ENCODE measurements around the gene TSPAN6.

Gene TSPAN6

DNA sequence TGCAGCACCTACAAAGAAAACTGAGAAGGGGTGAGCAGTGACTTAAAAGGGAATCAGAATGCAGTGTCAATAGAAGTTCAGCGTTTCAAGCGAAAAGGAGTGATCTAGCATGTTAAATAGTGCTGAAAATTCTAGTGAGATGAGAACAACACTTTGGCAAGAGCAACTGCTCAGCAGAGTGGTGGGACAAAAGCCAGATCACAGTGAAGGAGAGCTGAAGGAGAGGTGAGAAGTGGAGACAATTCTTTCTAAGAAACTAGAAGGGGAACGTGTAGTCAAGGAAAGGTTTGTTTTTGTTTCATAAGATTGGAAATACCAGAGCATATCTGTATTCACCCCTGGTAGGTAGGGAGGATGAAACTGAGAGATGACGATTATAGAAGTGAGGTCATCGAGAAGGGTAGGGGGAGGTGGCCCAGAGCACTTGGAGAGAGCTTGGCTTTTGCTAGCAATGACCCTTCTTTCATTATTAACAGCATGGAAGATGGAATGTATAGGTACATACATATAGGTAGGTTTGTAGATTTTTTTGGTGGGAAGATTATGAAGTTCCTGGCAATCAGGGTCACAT lies 41.1 kb upstream of the TSPAN6 start:
- TF ChIP-seq, protein P1, sequence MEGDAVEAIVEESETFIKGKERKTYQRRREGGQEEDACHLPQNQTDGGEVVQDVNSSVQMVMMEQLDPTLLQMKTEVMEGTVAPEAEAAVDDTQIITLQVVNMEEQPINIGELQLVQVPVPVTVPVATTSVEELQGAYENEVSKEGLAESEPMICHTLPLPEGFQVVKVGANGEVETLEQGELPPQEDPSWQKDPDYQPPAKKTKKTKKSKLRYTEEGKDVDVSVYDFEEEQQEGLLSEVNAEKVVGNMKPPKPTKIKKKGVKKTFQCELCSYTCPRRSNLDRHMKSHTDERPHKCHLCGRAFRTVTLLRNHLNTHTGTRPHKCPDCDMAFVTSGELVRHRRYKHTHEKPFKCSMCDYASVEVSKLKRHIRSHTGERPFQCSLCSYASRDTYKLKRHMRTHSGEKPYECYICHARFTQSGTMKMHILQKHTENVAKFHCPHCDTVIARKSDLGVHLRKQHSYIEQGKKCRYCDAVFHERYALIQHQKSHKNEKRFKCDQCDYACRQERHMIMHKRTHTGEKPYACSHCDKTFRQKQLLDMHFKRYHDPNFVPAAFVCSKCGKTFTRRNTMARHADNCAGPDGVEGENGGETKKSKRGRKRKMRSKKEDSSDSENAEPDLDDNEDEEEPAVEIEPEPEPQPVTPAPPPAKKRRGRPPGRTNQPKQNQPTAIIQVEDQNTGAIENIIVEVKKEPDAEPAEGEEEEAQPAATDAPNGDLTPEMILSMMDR (IDR thresholded peaks at IDR 0.05; ENCODE audit: insufficient read depth, missing control alignments) = no peak
- DNase-seq (ENCODE audit: insufficient read length, low spot score) (no peak), FAIRE-seq (no peak)

DNA sequence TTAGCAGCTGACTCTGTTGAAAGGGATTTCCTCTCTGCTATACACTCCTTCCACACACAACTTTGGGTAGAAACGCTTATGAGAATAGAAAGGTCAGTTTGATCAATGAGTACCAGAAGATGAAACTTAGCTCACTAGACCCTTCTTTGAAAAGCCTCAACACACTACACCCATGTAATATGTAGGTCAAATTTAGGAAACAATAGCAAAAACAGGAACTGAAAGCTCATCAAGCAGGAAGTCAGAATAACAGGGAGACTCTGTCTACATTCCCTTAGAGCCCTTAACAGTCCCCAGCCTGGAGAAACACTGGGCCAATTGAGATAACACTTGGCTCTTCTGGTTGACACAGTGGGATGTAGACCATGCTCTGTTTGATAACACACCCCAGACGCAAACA lies 38.1 kb upstream of the TSPAN6 start:
- no peak for FAIRE-seq
- TF ChIP-seq, protein P1 (IDR thresholded peaks at IDR 0.05; ENCODE audit: insufficient read depth, missing control alignments) = no peak
- DNase-seq (ENCODE audit: insufficient read length, low spot score) = no peak

DNA sequence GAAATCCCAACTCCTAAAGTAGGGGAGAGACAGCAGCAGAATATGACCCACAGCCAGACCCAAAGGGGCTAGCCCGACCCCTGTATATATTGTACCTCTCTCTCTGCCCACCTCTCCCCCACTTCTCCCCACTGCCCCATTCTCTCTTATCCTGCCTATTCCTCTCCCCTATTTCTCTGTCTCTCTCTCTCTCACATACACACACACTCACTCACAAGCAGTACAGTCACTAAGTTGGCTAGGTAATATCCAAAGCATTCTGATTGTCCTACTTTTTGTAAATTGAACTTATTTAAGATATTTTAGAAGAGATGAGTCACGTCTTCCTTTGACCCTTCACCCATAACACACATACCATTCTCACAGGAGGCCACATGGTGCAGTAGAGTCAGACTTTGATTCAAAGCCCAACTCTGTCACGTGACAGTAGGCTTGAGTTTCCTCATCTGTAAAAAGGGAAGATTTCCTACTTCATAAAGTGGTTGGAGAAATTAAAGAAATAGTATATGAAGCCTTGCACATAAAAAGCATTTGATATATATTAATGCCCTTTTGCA lies 36.9 kb upstream of the TSPAN6 start:
- DNase-seq (ENCODE audit: insufficient read length, low spot score) = no peak
- no peak for FAIRE-seq
- TF ChIP-seq, protein P1 (IDR thresholded peaks at IDR 0.05; ENCODE audit: insufficient read depth, missing control alignments) = no peak

DNA sequence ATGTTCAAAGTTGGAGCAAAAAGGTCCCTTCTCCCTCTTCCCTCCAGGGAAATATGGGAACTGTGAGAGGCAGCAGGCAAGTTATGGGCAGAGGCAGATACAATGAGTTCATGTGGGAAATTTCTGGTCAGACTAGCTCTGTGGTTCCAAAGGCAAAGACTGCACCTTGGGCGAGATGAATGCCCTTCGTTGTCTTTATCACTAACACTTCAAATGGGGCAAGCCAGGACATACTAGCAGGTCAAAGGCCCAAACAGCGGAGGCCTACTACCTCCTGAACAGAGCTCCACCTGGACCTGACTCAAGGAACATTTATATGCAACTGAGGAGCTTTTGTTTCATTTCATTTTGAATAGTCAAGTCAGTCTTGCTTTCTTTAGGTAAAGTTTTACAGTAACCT lies 36.4 kb upstream of the TSPAN6 start:
- DNase-seq (ENCODE audit: insufficient read length, low spot score) = no peak
- TF ChIP-seq, protein P1 (IDR thresholded peaks at IDR 0.05; ENCODE audit: insufficient read depth, missing control alignments) = no peak
- FAIRE-seq = no peak

DNA sequence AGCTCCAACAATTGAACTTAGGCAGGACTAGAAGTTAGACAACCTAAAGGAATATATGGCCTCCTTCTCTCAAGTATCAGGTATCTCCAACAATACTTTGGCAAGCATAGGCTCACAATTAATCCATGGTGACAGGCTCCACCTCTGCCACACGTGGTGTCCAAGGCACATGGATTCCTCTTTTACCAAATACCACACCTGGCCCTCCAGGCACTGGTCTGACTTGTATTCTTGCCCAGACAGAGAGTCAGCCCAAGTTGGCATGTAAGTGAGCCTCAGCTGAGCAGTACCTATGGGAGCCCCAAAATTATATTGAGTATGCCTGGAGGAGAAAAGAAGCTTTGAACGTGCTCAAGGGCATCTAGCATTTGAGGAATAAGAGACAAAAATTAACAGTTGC lies 27.0 kb upstream of the TSPAN6 start:
- TF ChIP-seq, protein P1 (IDR thresholded peaks at IDR 0.05; ENCODE audit: insufficient read depth, missing control alignments) = no peak
- DNase-seq (ENCODE audit: insufficient read length, low spot score) (no peak), FAIRE-seq (no peak)

DNA sequence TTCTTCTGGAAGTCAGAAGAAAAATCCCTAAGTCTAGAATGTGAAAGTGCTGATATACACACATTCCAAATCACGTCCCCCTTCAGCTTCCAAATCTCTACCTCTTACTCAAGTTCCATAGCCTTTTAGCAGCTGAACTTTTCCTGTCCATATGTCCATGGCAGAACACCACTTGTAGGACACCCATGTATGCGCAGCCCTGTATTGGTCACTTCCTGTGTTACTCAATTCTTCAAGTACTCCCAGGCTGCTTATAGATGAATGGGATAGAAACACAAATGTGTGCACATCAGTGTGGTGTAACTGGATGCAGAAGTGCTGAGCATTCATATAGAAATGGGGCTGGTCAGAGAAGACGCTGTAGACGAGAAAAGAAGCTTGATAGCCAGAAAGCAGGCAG lies 26.2 kb upstream of the TSPAN6 start:
- DNase-seq (ENCODE audit: insufficient read length, low spot score) (no peak), FAIRE-seq (no peak)
- TF ChIP-seq, protein P1 (IDR thresholded peaks at IDR 0.05; ENCODE audit: insufficient read depth, missing control alignments) = no peak

DNA sequence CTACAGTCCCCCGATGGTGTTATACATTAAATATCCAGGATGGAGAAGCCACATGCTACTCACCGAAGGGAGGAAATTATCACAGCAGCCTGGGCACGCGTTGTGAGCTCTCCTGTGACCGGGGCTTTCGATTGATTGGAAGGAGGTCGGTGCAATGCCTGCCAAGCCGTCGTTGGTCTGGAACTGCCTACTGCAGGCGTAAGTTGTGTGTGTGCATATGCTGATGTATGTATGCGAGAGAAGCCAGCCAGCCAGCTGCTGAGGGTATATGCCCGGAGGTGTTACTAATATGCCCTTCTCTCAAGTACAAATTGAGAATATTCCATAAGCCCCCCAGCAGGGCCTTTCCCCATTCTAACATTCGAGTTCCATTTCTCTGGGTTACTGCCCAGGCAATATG lies 25.6 kb upstream of the TSPAN6 start:
- FAIRE-seq (no peak), DNase-seq (ENCODE audit: insufficient read length, low spot score) (no peak)
- TF ChIP-seq, protein P1 (IDR thresholded peaks at IDR 0.05; ENCODE audit: insufficient read depth, missing control alignments) = no peak
